ENCODE data around the gene ZAP70.

Gene ZAP70

DNA sequence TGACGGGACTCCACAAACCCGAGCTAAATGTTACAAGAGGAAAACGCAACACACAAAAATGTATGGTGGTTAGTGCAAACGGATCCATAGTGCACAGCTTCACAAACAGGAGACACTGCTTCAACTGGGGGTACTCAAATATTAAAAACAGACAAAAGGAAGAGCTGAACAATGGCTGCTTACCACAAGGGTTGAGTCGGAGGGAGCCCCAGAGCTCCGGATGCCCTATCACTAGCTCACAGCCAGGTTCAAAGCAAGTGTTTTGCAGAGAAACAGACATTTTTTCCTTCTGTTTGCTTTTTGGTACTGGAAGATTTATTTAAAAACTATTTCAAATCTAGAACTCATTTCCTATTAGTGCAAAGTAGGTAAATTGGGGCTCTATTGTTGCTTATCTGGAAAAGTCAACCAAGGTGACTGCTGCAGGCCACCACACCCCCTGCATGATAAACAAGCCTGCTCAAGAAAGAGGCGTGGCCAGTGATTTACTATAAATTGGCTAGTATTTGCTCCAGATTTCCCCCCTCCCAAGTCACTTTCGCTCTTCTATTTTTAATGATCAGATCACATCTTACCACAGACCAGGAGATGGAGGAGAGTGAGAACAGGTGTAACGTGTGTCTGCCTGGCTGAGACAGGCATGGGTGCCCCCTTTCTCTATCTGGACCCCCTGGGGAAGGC, 46.5 kb downstream of the ZAP70 start:
- TF ChIP-seq JUND (IDR thresholded peaks at IDR 0.05; ENCODE audit: low read depth): no peak
- DNase-seq (ENCODE audit: low read depth in 1 of 2, low spot score in 1 of 2): no peak
- in situ Hi-C loops (cut with HindIII; ENCODE audit: low pct_unique_long_range_greater_than_20kb, low sequenced_read_pairs): no loop called here

DNA sequence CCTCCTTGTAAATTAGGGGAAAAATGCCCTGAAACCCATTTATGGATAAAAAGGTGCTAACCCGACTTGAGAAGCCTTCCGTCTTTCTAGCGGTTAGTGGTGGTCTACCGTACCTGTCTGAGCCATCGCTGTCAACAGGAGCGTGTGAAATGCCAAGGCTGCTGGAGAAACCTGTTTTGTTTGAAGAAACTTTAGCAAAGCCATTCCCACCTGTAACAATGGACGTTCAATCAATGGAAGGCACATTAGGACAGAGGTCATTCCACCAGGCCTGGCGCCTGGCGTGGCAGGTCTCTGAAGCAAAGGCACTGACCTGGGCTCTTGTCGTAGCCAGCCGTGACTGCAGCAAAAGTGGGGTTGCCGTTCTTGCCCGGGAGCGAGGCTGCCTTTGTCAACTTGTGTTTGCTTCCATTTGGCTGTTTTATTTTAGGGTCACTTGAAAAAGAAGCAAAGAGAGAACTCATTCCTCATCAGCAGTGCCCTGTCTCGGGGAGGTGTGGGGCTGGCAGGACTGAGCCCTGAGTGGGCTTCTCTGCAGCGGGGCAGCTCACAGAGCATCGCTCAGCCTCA, 47.2 kb downstream of the ZAP70 start:
- DNase-seq (ENCODE audit: low read depth in 1 of 2, low spot score in 1 of 2): no peak
- in situ Hi-C loops (cut with HindIII; ENCODE audit: low pct_unique_long_range_greater_than_20kb, low sequenced_read_pairs): no loop called here
- TF ChIP-seq JUND (IDR thresholded peaks at IDR 0.05; ENCODE audit: low read depth): no peak

DNA sequence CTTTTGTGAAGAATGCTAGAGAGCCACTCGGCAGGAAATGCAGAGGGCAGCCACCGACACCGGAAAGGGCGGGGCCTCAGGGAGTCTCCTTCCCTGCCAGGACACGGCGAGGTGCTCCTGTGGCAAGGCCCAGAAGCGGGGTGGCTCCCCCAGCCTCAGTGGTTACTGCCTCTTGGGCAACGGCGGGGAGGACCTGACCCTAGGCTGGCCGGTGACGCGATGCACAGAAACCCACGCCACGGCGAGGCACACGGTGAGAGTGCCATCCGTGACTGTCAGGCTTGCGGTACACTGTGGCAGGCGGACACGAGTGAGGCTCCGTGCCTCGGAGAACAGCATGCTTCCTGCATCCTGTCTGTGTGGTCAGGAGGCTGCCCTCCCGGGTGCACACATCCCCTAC, 47.8 kb downstream of the ZAP70 start:
- DNase-seq (ENCODE audit: low read depth in 1 of 2, low spot score in 1 of 2): no peak
- in situ Hi-C loops (cut with HindIII; ENCODE audit: low pct_unique_long_range_greater_than_20kb, low sequenced_read_pairs): no loop called here
- no peak for TF ChIP-seq JUND (IDR thresholded peaks at IDR 0.05; ENCODE audit: low read depth)

DNA sequence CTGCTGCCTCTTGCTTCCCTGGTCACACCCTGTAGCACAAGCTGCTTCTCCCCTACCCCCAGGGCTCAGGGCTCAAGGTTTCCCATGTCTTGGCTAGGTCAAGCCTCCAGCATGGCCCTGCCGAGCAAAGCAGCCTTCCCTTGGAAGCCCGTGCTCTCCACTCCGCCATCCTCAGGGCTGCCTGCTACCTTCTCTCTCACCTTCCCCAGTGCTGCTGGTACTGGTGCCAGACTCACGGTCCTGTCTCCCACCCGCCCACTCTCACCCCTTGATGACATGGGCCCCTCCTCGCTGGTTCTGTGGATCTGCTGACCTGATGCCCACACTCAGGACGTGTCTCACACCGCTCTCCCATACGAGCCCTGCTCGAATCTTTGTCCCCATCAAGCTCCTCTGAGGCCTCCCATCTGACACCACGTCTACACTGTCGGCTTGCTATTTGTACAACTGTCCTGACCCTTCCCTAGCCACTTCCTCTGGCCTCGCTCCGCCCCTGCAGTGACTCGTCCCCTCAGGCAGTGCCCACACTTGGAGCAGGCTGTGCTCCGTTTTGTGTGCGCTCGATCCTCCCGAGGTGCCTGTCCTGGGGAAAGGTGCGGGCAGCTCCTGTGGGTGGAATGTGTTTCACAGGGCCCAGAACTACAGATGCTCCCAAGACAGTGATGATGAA, 49.9 kb downstream of the ZAP70 start:
- no peak for TF ChIP-seq JUND (IDR thresholded peaks at IDR 0.05; ENCODE audit: low read depth)
- no peak for DNase-seq (ENCODE audit: low read depth in 1 of 2, low spot score in 1 of 2)
- in situ Hi-C loops (cut with HindIII; ENCODE audit: low pct_unique_long_range_greater_than_20kb, low sequenced_read_pairs): no loop called here

DNA sequence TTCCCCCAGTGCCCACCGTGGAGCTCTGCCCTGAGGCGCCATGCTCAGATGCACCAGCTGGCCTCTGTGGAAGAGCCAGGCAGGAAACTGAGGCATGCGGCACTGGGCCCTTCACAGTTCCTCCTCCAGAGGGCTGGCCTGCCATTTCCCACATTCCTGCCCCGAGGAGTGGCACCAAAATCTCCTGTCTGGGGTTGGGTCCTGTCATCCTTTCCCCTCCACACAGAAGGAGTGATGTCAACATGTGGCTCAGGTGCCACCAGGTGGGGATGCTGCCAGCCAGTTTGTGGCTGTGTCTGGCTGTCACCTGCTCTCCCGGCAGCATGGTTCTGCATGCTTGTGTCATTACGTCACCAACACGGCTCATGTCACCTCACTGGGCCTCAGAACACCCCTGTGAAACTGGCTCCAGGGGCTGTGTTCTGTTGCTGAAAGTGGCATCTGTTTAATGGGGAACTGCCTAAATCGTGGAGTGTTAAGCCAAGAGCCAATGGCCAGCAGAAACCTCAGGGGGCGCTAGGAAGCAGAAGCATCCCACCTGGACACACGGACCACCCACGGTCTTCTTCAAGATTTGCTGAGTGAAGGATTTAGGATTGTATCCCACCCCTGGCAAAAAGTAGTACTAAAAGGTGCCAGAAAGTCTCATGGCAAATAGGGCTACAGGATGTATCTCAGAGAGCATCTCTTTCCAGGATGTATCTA, 51.3 kb downstream of the ZAP70 start:
- TF ChIP-seq JUND (IDR thresholded peaks at IDR 0.05; ENCODE audit: low read depth): no peak
- in situ Hi-C loops (cut with HindIII; ENCODE audit: low pct_unique_long_range_greater_than_20kb, low sequenced_read_pairs): no loop called here
- DNase-seq (ENCODE audit: low read depth in 1 of 2, low spot score in 1 of 2): peak in 1 of 2 experiments; percentile 2

DNA sequence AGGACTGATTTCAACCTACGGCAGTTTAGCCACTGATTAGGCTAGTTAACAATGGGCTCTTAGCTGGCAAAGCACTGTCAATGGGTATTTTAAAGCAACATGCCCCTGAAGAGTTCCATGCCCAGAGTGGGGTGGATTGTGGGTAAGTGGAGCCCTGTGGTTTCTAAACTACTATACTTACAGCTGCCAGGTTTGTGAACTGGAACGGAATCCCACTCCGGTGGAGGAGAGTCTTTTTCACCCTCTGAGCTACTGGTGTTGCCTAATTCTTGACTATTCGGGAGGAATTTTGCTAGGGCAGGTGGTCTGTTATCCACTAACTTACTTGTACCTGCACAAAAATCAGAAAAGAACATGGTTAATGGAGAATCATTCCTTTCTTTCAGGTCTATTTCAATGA, 52.6 kb downstream of the ZAP70 start:
- no peak for TF ChIP-seq JUND (IDR thresholded peaks at IDR 0.05; ENCODE audit: low read depth)
- DNase-seq (ENCODE audit: low read depth in 1 of 2, low spot score in 1 of 2): no peak
- in situ Hi-C loops (cut with HindIII; ENCODE audit: low pct_unique_long_range_greater_than_20kb, low sequenced_read_pairs): no loop called here

DNA sequence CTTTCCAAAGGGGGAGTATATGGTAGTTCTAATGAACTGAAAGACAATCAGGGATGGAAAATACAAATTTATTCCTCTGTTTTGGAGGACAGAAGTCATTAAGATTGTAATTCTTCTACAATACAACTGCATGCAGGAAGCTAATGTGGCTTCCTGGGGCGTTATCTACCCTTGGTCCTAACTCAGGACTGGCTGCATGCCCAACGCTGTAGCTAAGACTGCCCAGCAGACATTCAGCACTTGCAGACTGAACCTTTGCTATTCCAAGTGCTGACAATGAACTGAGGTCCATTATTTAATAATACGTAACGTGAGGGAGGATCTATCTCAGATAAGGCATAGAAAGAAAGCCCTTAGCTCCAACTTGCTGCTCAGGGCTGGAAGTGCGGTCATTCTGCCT, 53.2 kb downstream of the ZAP70 start:
- in situ Hi-C loops (cut with HindIII; ENCODE audit: low pct_unique_long_range_greater_than_20kb, low sequenced_read_pairs): no loop called here
- DNase-seq (ENCODE audit: low read depth in 1 of 2, low spot score in 1 of 2): no peak
- TF ChIP-seq JUND (IDR thresholded peaks at IDR 0.05; ENCODE audit: low read depth): no peak

DNA sequence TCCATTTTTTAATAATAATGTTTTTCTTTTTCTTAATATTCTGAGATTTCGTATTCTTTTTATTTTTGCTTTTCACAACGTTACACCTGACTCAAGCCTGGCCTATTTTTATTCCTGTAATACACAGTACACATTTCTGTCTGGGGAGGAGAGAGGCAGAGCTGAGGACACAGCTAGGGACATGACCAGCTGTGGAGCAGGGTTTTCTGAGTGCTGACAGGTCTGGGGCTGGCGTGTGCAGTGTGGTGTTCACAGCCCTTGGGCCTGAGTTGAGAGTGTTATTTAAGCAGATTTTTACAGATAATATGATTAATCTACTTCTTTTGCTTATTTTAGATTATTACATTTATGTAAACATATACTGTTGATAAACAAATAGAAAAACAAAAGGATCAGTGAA, 55.9 kb downstream of the ZAP70 start:
- in situ Hi-C loops (cut with HindIII; ENCODE audit: low pct_unique_long_range_greater_than_20kb, low sequenced_read_pairs): no loop called here
- no peak for DNase-seq (ENCODE audit: low read depth in 1 of 2, low spot score in 1 of 2)
- no peak for TF ChIP-seq JUND (IDR thresholded peaks at IDR 0.05; ENCODE audit: low read depth)

DNA sequence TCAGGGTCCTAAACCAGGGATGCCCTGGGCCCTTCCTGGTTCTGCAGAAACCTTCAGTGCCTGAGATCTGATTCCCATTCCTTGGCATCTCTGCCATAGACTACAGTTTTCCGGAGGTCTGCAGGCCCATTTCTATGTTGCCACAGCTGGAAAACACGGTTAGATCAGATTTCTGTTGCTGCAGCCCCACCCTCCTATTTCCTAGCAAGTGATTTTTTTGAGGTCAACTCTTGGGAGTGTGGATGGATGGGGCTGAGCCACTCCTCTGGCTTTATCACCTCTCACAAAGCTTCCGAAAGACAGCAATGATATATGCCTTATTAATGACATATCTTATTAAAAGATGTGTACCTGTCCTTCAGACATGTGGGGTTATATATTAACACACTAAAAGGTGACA, 56.3 kb downstream of the ZAP70 start:
- no peak for TF ChIP-seq JUND (IDR thresholded peaks at IDR 0.05; ENCODE audit: low read depth)
- DNase-seq (ENCODE audit: low read depth in 1 of 2, low spot score in 1 of 2): no peak
- in situ Hi-C loops (cut with HindIII; ENCODE audit: low pct_unique_long_range_greater_than_20kb, low sequenced_read_pairs): no loop called here

DNA sequence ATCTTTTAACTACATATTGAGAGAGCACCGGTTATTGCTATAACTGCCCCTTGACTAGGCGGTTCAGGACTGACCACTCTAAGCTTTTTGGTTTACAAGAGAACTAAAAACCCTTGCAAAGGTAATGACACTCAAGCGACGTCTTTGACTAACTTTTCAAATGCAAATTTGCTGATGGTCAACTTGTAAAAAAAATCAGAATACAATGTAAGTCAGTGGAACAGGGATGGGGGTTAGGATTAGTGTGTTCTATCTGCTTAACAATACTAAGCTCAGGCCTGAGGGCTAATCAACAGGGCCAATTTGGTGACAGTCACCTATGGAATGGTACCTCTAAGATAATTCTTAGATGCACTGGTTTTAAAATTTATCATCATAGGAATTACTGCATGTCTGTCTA, 57.1 kb downstream of the ZAP70 start:
- in situ Hi-C loops (cut with HindIII; ENCODE audit: low pct_unique_long_range_greater_than_20kb, low sequenced_read_pairs): no loop called here
- TF ChIP-seq JUND (IDR thresholded peaks at IDR 0.05; ENCODE audit: low read depth): no peak
- no peak for DNase-seq (ENCODE audit: low read depth in 1 of 2, low spot score in 1 of 2)

DNA sequence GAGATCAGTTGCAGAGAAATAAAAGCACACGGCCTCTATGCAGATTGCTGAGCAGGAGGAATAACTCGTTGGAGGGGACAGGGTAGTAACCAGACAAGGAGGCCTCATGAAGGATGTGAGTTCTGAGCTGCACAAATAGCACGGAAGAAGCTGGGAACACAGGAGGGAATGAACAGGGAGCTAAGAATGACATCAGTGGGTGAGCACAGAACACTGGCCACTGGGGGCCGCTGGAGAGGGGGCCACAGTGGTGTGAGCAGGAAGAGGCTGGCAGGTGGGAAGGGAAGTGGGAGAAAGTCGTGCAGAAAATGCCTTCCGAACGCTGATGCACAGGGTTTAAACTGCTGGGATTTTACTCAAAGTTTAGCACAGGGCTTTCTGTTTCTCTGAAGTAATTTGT, 61.0 kb downstream of the ZAP70 start:
- in situ Hi-C loops (cut with HindIII; ENCODE audit: low pct_unique_long_range_greater_than_20kb, low sequenced_read_pairs): no loop called here
- no peak for TF ChIP-seq JUND (IDR thresholded peaks at IDR 0.05; ENCODE audit: low read depth)
- peak in 1 of 2 experiments; percentile 30 for DNase-seq (ENCODE audit: low read depth in 1 of 2, low spot score in 1 of 2)

DNA sequence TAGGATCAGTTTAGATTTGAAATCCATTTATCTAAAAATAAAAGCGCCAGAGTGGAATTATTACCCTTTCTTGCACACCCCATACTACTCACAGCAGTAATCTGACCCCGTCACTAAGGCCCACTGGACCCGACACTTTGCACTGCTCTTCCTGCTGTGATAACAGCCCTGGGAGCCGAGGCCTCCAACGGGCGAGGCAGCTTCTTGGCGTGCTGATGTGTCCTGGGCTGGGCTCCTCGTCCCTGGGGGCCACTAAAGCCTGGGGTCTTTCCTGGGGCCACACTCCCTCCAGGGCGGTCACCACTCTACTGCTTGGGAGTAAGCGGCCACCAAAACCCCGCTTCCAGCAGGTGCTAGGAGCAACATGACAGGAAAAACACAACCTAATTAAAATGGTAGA, 61.7 kb downstream of the ZAP70 start:
- TF ChIP-seq JUND (IDR thresholded peaks at IDR 0.05; ENCODE audit: low read depth): no peak
- DNase-seq (ENCODE audit: low read depth in 1 of 2, low spot score in 1 of 2): no peak
- in situ Hi-C loops (cut with HindIII; ENCODE audit: low pct_unique_long_range_greater_than_20kb, low sequenced_read_pairs): no loop called here

DNA sequence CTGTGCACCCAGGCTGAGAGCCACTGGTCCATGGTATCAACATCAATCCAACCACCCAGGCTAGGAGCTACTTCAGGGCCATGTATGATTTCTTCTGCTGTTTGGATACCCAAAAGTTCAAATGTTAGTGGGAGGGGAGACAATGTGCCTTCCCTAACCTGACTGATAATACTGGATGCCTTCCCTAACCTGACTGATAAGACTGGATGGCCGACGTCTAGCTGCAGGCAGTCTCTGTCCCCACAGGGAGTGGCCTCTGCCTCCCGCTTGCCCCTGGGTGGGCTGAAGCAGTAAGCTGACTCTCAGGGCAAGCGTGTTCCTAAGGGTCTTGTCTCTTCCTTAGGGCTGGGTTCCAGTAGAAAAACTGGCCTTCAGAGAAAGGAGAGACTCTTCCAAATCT, 65.8 kb downstream of the ZAP70 start:
- TF ChIP-seq JUND (IDR thresholded peaks at IDR 0.05; ENCODE audit: low read depth): no peak
- no peak for DNase-seq (ENCODE audit: low read depth in 1 of 2, low spot score in 1 of 2)
- in situ Hi-C loops (cut with HindIII; ENCODE audit: low pct_unique_long_range_greater_than_20kb, low sequenced_read_pairs): no loop called here
